GM23248 (cell line): ENCODE results near the gene GSG1L2.

Experiments used
- EZH2 ChIP-seq: fragments of 200-600 bp; sonication (generic); IDR thresholded peaks from 2 replicates; pipeline ENCODE4 v1.6.1; 2018; ENCODE audit warnings: antibody characterized with exemption, mild to moderate bottlenecking; ENCODE audit not compliant: insufficient read depth, poor library complexity, severe bottlenecking
- EZH2phosphoT487 ChIP-seq: fragments of 200-600 bp; sonication (generic); IDR thresholded peaks from 2 replicates; pipeline ENCODE4 v1.6.1; 2018; ENCODE audit warnings: antibody characterized with exemption, moderate library complexity, mild to moderate bottlenecking, low read depth; ENCODE audit not compliant: insufficient read depth

GRCh38 chr17:9766970-9767369, 54.9 kb downstream of the GSG1L2 start:
- TF ChIP-seq EZH2 (no peak), EZH2phosphoT487 (no peak)
